Body of pancreas (tissue), 4 donors: ENCODE measurements around the gene FAM177A1. TPM values are rescaled to one million over a fixed set of nuclear protein-coding genes. Genes with fewer than 3 reads are reported as not detected.

Source experiments
- ATAC-seq: fragments of 150-250 bp; one replicate; pipeline ENCODE4 v1.9.1; 2016
- DNase-seq, 4 donors: peaks; one replicate each; pipeline ENCODE4 v3.0.0-alpha.2; 2019
- H3K27ac ChIP-seq, 4 donors: fragments of 200-600 bp; sonication (generic); 1 replicate in 3 of 4; 2 replicates in 1 of 4; pipeline versions ENCODE4 v1.5.1 to v1.6.1; 2016 to 2019; ENCODE audit warnings: mild to moderate bottlenecking in 1 of 4, mixed read lengths in 1 of 4, moderate library complexity in 1 of 4
- H3K27me3 ChIP-seq, 2 donors: fragments of 200-600 bp; sonication (generic); one replicate each; pipeline ENCODE4 v1.6.0; 2016; ENCODE audit warnings: mild to moderate bottlenecking in 1 of 2
- H3K36me3 ChIP-seq, 2 donors: fragments of 200-600 bp; sonication (generic); replicated peaks in 1 of 2; 2 replicates each; pipeline ENCODE4 v1.5.1; 2016; ENCODE audit warnings: low read depth in 2 of 2; ENCODE audit not compliant: insufficient read depth in 1 of 2
- H3K4me1 ChIP-seq: fragments of 200-600 bp; sonication (generic); one replicate; pipeline ENCODE4 v1.6.0; 2016
- H3K4me3 ChIP-seq, 2 donors: fragments of 200-600 bp; sonication (generic); 1 replicate in 1 of 2; 2 replicates in 1 of 2; pipeline ENCODE4 v1.5.1; 2016 to 2019
- H3K9me3 ChIP-seq, 3 donors: fragments of 200-600 bp; sonication (generic); 1 replicate in 2 of 3; 2 replicates in 1 of 3; pipeline ENCODE4 v1.5.1; 2016
- POLR2A ChIP-seq, 3 donors: fragments of 450-650 bp; IDR thresholded peaks; one replicate each; pipeline ENCODE4 v1.6.1; 2016; ENCODE audit warnings: antibody characterized with exemption in 3 of 3, mild to moderate bottlenecking in 2 of 3
- WGBS, 2 donors: methylation state at CpG; one replicate each; pipeline ENCODE4 v1.1.5; 2017; 5-methylcytosine and 5-hydroxymethylcytosine counted together
- intact Hi-C: fragments of 100-400 bp; cut with DNase I; formaldehyde crosslinking; loops from one replicate; pipeline ENCODE4 v1.15.1; 2023
- total RNA-seq, 2 donors: library from RNA; depleted of rRNA; stranded (reverse); fragments of >200 nt; gene quantifications; one replicate each; pipeline ENCODE4 v1.1.0, GENCODE V29; 2016
- TF ChIP-seq, protein P1 (sequence below), 7 experiments: fragments of 450-650 bp in 4 of 7; fragments of 200-600 bp in 3 of 7; sonication (generic) in 3 of 7; IDR thresholded peaks; one replicate each; pipeline ENCODE4 v1.5.1; 2016 to 2019; ENCODE audit warnings: antibody characterized with exemption in 7 of 7

Gene FAM177A1, protein sequence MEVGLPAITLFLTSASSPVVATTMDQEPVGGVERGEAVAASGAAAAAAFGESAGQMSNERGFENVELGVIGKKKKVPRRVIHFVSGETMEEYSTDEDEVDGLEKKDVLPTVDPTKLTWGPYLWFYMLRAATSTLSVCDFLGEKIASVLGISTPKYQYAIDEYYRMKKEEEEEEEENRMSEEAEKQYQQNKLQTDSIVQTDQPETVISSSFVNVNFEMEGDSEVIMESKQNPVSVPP
- 10 to 100 TPM; 11.5 to 22.3 TPM for total RNA-seq

DNA sequence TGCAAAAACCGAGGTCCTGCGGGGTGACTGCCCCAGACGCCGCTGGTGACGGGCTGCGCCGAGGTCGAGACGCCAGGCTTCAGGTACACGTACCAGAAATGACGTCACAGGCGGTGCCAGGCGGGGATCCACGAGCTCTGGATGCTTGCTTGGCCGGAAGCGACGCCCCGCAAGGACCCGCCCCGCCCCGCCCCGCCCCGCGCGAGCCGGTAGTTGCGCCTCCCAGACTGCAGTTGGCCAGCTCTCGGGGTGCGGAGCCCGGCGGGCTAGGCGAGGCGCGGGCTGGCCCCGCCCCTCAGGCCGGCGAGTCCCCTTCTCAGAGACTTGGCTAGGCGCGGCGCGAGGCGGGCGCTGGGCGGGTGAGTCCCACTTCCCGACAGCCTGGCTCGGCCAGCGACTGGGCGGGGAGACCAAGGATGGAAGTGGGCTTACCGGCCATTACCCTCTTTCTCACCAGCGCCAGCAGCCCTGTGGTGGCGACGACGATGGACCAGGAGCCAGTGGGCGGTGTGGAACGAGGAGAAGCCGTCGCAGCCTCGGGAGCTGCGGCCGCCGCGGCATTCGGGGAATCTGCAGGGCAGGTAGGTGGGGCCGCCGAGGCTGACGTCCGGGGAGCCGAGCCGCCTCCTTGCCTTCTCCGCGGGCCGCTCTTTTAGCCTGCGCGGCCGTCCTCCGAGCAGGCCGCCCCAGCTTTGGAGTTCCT lies at the start of gene FAM177A1:
TSS of gene FAM177A1 (plus strand) at position 225 of the 703 bp plus-strand sequence. CDS start at position 417, 192 bp downstream.
- Histone ChIP-seq H3K4me1 (peaks cover 23% of the 10 kb centered on the region), H3K9me3 (no peaks in the 10 kb centered on the region), H3K4me3 (peak within 1 kb of the TSS; percentile 40 to 68), H3K27ac (peak within 1 kb of the TSS; percentile 91 to 96 (median 96)), H3K36me3 (no peaks in the 10 kb centered on the region), H3K27me3 (no peaks in the 10 kb centered on the region)
- DNase-seq (peak; percentile 98 to 100 (median 99)), ATAC-seq (peak; percentile 95)
- 0% methylated on average over 1 to 57 of the region's 77 CpGs for WGBS, 2 donors
- intact Hi-C loops: no loop called here
- TF ChIP-seq, protein P1, sequence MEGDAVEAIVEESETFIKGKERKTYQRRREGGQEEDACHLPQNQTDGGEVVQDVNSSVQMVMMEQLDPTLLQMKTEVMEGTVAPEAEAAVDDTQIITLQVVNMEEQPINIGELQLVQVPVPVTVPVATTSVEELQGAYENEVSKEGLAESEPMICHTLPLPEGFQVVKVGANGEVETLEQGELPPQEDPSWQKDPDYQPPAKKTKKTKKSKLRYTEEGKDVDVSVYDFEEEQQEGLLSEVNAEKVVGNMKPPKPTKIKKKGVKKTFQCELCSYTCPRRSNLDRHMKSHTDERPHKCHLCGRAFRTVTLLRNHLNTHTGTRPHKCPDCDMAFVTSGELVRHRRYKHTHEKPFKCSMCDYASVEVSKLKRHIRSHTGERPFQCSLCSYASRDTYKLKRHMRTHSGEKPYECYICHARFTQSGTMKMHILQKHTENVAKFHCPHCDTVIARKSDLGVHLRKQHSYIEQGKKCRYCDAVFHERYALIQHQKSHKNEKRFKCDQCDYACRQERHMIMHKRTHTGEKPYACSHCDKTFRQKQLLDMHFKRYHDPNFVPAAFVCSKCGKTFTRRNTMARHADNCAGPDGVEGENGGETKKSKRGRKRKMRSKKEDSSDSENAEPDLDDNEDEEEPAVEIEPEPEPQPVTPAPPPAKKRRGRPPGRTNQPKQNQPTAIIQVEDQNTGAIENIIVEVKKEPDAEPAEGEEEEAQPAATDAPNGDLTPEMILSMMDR (IDR thresholded peaks at IDR 0.05): peak in 2 of 7 experiments; percentile 6 to 13
- TF ChIP-seq POLR2A (IDR thresholded peaks at IDR 0.05): peak; percentile 96 to 97 (median 96)

DNA sequence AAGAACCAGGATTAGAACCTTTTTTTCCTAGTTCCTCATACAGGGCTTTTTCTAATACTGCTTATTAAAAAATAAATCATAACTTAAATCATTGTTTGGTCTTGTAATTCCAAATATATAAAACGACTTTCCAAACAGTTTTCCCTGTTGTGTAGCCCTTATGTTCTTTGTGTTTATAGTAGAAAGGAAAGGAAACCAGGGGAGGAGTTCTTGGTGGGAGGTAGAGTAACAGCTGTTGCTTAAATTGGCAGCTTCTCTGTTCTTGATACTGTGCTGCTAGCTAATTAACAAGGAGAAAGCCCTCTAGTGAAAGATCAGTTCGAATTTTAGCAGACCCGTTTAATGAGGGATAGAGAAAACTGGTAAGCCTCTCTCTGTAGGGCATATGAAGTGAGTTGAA lies 48.3 kb upstream of the FAM177A1 start:
- H3K9me3 ChIP-seq: no peaks in the 10 kb centered on the region
- intact Hi-C loops: no loop called here
- ATAC-seq (no peak), DNase-seq (no peak)
- H3K36me3 ChIP-seq: peaks cover 4 to 10% of the 10 kb centered on the region in 2 donors
- H3K27me3 ChIP-seq: no peaks in the 10 kb centered on the region
- TF ChIP-seq POLR2A (IDR thresholded peaks at IDR 0.05): no peak
- TF ChIP-seq, protein P1 (IDR thresholded peaks at IDR 0.05): no peak
- no peak overlapping the region for H3K27ac ChIP-seq
- 35 to 41% methylated on average over 3 of the region's 3 CpGs for WGBS, 2 donors
- H3K4me1 ChIP-seq: no peaks in the 10 kb centered on the region
- H3K4me3 ChIP-seq: no peak overlapping the region

DNA sequence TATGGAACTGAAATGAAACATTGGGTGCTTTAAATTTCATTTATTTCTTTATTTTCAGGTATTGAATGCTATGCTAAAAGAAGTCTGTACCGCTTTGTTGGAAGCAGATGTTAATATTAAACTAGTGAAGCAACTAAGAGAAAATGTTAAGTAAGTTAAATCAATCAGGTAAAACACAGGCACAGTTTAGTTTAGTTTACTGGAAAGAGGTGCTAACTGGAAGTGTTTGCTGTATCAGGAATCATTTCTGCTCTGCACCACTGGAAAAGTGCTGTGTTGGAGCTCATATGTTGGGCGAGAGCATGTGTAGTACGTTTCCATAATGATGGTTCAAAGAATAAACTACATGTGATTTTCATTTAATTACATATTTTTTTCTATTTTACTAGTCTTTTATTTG lies 46.6 kb upstream of the FAM177A1 start:
- Histone ChIP-seq H3K27me3 (no peaks in the 10 kb centered on the region), H3K36me3 (peaks cover 4 to 10% of the 10 kb centered on the region in 2 donors), H3K27ac (no peak overlapping the region), H3K4me1 (no peaks in the 10 kb centered on the region), H3K9me3 (no peaks in the 10 kb centered on the region), H3K4me3 (no peak overlapping the region)
- TF ChIP-seq POLR2A (IDR thresholded peaks at IDR 0.05): no peak
- TF ChIP-seq, protein P1 (IDR thresholded peaks at IDR 0.05): no peak
- ATAC-seq: no peak
- intact Hi-C loops: no loop called here
- WGBS, 2 donors: 89 to 91% methylated on average over 3 of the region's 3 CpGs
- DNase-seq: no peak

DNA sequence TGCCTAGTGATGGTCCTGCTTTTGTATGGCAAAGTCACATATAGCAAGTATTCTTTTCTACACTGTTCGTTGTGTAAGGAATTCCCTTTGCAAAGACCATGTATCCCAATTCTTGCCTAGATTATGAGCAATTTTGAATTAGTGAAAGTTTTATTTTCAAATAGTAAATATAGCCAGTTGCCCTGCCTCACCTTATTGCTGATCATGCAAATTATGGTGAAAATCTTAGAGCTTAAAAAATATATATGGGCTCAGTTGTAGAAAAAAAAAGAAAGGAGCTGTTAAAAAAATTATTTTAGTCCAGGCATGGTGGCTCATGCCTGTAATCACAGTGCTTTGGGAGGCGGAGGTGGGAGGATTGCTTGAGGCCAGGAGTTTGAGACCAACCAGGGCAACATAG lies 44.5 kb upstream of the FAM177A1 start:
- WGBS, 2 donors: 94 to 95% methylated on average over 2 of the region's 2 CpGs
- Histone ChIP-seq H3K4me1 (no peaks in the 10 kb centered on the region), H3K9me3 (no peaks in the 10 kb centered on the region), H3K27ac (no peak overlapping the region), H3K36me3 (peaks cover 4 to 10% of the 10 kb centered on the region in 2 donors), H3K27me3 (no peaks in the 10 kb centered on the region), H3K4me3 (no peak overlapping the region)
- no peak for ATAC-seq
- intact Hi-C loops: no loop called here
- no peak for TF ChIP-seq POLR2A (IDR thresholded peaks at IDR 0.05)
- TF ChIP-seq, protein P1 (IDR thresholded peaks at IDR 0.05): no peak
- DNase-seq: no peak
